Activated effector memory CD4-positive, alpha-beta T cell treated with anti-CD3 and anti-CD28 coated beads, Interleukin-2, amount 50 U/mL, for 16 hours (primary cell): ENCODE measurements around the gene GRIK5.
A peak's percentile ranks its signal among the peaks of the same experiment; 100 is the strongest.
"Not testable (repeated sequence)": the region's sequence is repeated elsewhere in the genome, so short reads cannot be mapped to it uniquely, and the experiment has no call there.

ENCODE experiments used
- DNase-seq: peaks from one replicate; pipeline ENCODE4 v3.0.0-alpha.2; 2020

GRIK5 gene

GRCh38 chr19:42005504-42005903 lies 64.5 kb downstream of the GRIK5 start:
- DNase-seq: no peak

GRCh38 chr19:42003506-42004294 lies 66.3 kb downstream of the GRIK5 start:
- DNase-seq: no peak

GRCh38 chr19:41999878-42000208 lies 70.2 kb downstream of the GRIK5 start:
- no peak for DNase-seq

- DNase-seq: no peak
Observed at GRCh38 chr19:41999071-41999877, 70.7 kb downstream of the GRIK5 start.

- DNase-seq: peak; percentile 71
Observed at GRCh38 chr19:41998246-41999020, 71.6 kb downstream of the GRIK5 start.

- DNase-seq: no peak
Observed at GRCh38 chr19:41997851-41998229, 72.2 kb downstream of the GRIK5 start.

GRCh38 chr19:41997121-41997850 lies 72.7 kb downstream of the GRIK5 start:
- peak; percentile 74 for DNase-seq

GRCh38 chr19:41995959-41996797 lies 73.8 kb downstream of the GRIK5 start:
- no peak for DNase-seq

- no peak for DNase-seq
Observed at GRCh38 chr19:41994994-41995958, 74.7 kb downstream of the GRIK5 start.

- peak; percentile 68 for DNase-seq
Observed at GRCh38 chr19:41994521-41994971, 75.5 kb downstream of the GRIK5 start.

- DNase-seq: peak; percentile 87
Observed at GRCh38 chr19:41993612-41994483, 76.2 kb downstream of the GRIK5 start, which contains the start of gene ATP1A3. Gene ATP1A3, minus strand, starts transcription at chr19:41994230. Its CDS starts 154 bp downstream, at chr19:41994076.

- DNase-seq: not testable (repeated sequence)
Observed at GRCh38 chr19:41991925-41992569, 78.0 kb downstream of the GRIK5 start.

GRCh38 chr19:41991025-41991424 lies 79.0 kb downstream of the GRIK5 start:
- DNase-seq: no peak

- no peak for DNase-seq
Observed at GRCh38 chr19:41990615-41991014, 79.4 kb downstream of the GRIK5 start.

GRCh38 chr19:41990028-41990427 lies 80.0 kb downstream of the GRIK5 start:
- DNase-seq: no peak

- no peak for DNase-seq
Observed at GRCh38 chr19:41988947-41989346, 81.1 kb downstream of the GRIK5 start.

GRCh38 chr19:41987141-41987860 lies 82.7 kb downstream of the GRIK5 start:
- no peak for DNase-seq

GRCh38 chr19:41984961-41985360 lies 85.0 kb downstream of the GRIK5 start:
- DNase-seq: no peak
